Testis (tissue), 3 donors: ENCODE measurements around the gene CA12. TPM values are rescaled to one million over a fixed set of nuclear protein-coding genes. Genes with fewer than 3 reads are reported as not detected.

Experiments
- DNase-seq: peaks from one replicate; pipeline ENCODE4 v3.0.0-alpha.2; 2019
- H3K27ac ChIP-seq, 2 donors: fragments of 200-600 bp; sonication (generic); one replicate each; pipeline ENCODE4 v1.5.1; 2019
- H3K27me3 ChIP-seq: fragments of 200-600 bp; sonication (generic); one replicate; pipeline ENCODE4 v1.5.1; 2019
- H3K36me3 ChIP-seq: fragments of 200-600 bp; sonication (generic); one replicate; pipeline ENCODE4 v1.5.1; 2017; ENCODE audit warnings: low read depth; ENCODE audit errors: missing control alignments
- H3K4me1 ChIP-seq: fragments of 200-600 bp; sonication (generic); one replicate; pipeline ENCODE4 v1.5.1; 2019
- H3K4me3 ChIP-seq, 2 donors: fragments of 200-600 bp; sonication (generic); one replicate each; pipeline ENCODE4 v1.5.1; 2017 to 2019
- H3K9me3 ChIP-seq: fragments of 200-600 bp; sonication (generic); one replicate; pipeline ENCODE4 v1.5.1; 2017
- CTCF ChIP-seq, 3 experiments: fragments of 450-650 bp in 2 of 3; fragments of 200-600 bp in 1 of 3; sonication (generic) in 1 of 3; IDR thresholded peaks; one replicate each; pipeline ENCODE4 v1.5.1; 2016 to 2019; ENCODE audit warnings: antibody characterized with exemption in 3 of 3, mild to moderate bottlenecking in 2 of 3, moderate library complexity in 1 of 3
- POLR2A ChIP-seq: fragments of 450-650 bp; IDR thresholded peaks from one replicate; pipeline ENCODE4 v1.6.1; 2017; ENCODE audit warnings: antibody characterized with exemption, mild to moderate bottlenecking, moderate library complexity
- WGBS, 2 donors: methylation state at CpG; one replicate each; pipeline ENCODE4 v1.1.5; 2018; 5-methylcytosine and 5-hydroxymethylcytosine counted together
- intact Hi-C: fragments of 100-400 bp; cut with DNase I; formaldehyde crosslinking; loops from one replicate; pipeline ENCODE4 v1.15.1; 2023; ENCODE audit warnings: low total_unique reads
- polyA plus RNA-seq: library from polyadenylated mRNA; stranded (reverse); fragments of 350-450 nt; fragmentation: Illumina TruSeq; extraction: RNeasy Lipid Tissue Mini Kit (QIAGEN cat#74804); gene quantifications from one replicate; pipeline ENCODE4 v1.2.3, GENCODE V29; 2014; ENCODE audit warnings: low read depth, low replicate concordance; ENCODE audit not compliant: insufficient read depth
- total RNA-seq, 2 donors: library from RNA; depleted of rRNA; stranded (reverse); fragments of >200 nt; gene quantifications; one replicate each; pipeline ENCODE4 v1.2.3, GENCODE V29; 2016

Gene CA12
- total and polyA plus RNA-seq, 3 donors from 2014 or later: 0.55 to 8.0 (median 0.68) TPM

- no peaks in the 10 kb centered on the region for H3K36me3 ChIP-seq
- intact Hi-C loops: no loop called here
These were observed 88.9 kb downstream of the CA12 start for GRCh38 chr15:63292771-63293170.

GRCh38 chr15:63292241-63292640 is 89.4 kb downstream of the CA12 start:
- no peaks in the 10 kb centered on the region for H3K9me3 ChIP-seq
- no peak for TF ChIP-seq CTCF (IDR thresholded peaks at IDR 0.05)
- TF ChIP-seq POLR2A: no peak
- WGBS, 2 donors: 68 to 73% methylated on average over 3 of the region's 3 CpGs
- intact Hi-C loops: no loop called here
- peaks cover 10% of the 10 kb centered on the region for H3K4me1 ChIP-seq
- H3K27me3 ChIP-seq: no peaks in the 10 kb centered on the region
- no peak overlapping the region for H3K4me3 ChIP-seq
- no peaks in the 10 kb centered on the region for H3K36me3 ChIP-seq
- no peak for DNase-seq
- H3K27ac ChIP-seq: no peak overlapping the region

More at GRCh38 chr15:63292771-63293170, 88.9 kb downstream of the CA12 start:
- 94 to 96% methylated on average over 5 of the region's 5 CpGs for WGBS, 2 donors
- Histone ChIP-seq H3K9me3 (no peaks in the 10 kb centered on the region), H3K4me1 (peaks cover 10% of the 10 kb centered on the region), H3K27me3 (no peaks in the 10 kb centered on the region), H3K27ac (no peak overlapping the region), H3K4me3 (no peak overlapping the region)
- TF ChIP-seq POLR2A (no peak), CTCF (IDR thresholded peaks at IDR 0.05) (no peak)
- no peak for DNase-seq

- peak overlapping the region in 1 of 2 donors; percentile 23 for H3K27ac ChIP-seq
- H3K27me3 ChIP-seq: no peaks in the 10 kb centered on the region
- H3K4me1 ChIP-seq: peaks cover 10% of the 10 kb centered on the region
- no peak overlapping the region for H3K4me3 ChIP-seq
- intact Hi-C loops: no loop called here
- no peaks in the 10 kb centered on the region for H3K36me3 ChIP-seq
- TF ChIP-seq CTCF (IDR thresholded peaks at IDR 0.05): no peak
- no peak for TF ChIP-seq POLR2A
- DNase-seq: no peak
- no peaks in the 10 kb centered on the region for H3K9me3 ChIP-seq
These were observed 90.1 kb downstream of the CA12 start for GRCh38 chr15:63291507-63291906.

GRCh38 chr15:63288778-63289378 is 92.8 kb downstream of the CA12 start:
- peak; percentile 24 to 50 (median 42) for TF ChIP-seq CTCF (IDR thresholded peaks at IDR 0.05)
- no peak for TF ChIP-seq POLR2A
- intact Hi-C loops: no loop called here
- Histone ChIP-seq H3K36me3 (no peaks in the 10 kb centered on the region), H3K4me1 (peaks cover 10% of the 10 kb centered on the region), H3K4me3 (no peak overlapping the region), H3K27me3 (no peaks in the 10 kb centered on the region), H3K9me3 (no peaks in the 10 kb centered on the region), H3K27ac (no peak overlapping the region)
- WGBS, 2 donors: 21 to 30% methylated on average over 4 of the region's 4 CpGs
- no peak for DNase-seq

- H3K9me3 ChIP-seq: no peaks in the 10 kb centered on the region
- no peaks in the 10 kb centered on the region for H3K27me3 ChIP-seq
- intact Hi-C loops: no loop called here
- TF ChIP-seq POLR2A (no peak), CTCF (IDR thresholded peaks at IDR 0.05) (no peak)
- no peak for DNase-seq
- H3K27ac ChIP-seq: no peak overlapping the region
- WGBS, 2 donors: 66 to 74% methylated on average over 1 of the region's 1 CpG
- no peak overlapping the region for H3K4me3 ChIP-seq
- no peaks in the 10 kb centered on the region for H3K36me3 ChIP-seq
- H3K4me1 ChIP-seq: peaks cover 10% of the 10 kb centered on the region
These were observed 93.3 kb downstream of the CA12 start for GRCh38 chr15:63288342-63288741.
